ENCODE results near the gene TEX48.

The TEX48 gene

GRCh38 chr9:114682846-114683245 is 854 bp upstream of the TEX48 start:
- no peak for TF ChIP-seq CTCF (conservative IDR thresholded peaks at IDR 0.05; ENCODE audit: control insufficient read depth, insufficient read depth, low read depth, low read length)
- DNase-seq (ENCODE audit: low read depth): no peak
- no peak overlapping the region for H3K4me3 ChIP-seq (ENCODE audit: control insufficient read depth, low read depth, low read length)

- DNase-seq (ENCODE audit: low read depth): peak; percentile 34
- H3K4me3 ChIP-seq (ENCODE audit: control insufficient read depth, low read depth, low read length): no peak overlapping the region
- no peak for TF ChIP-seq CTCF (conservative IDR thresholded peaks at IDR 0.05; ENCODE audit: control insufficient read depth, insufficient read depth, low read depth, low read length)
Measured at GRCh38 chr9:114680259-114681001, 1.6 kb downstream of the TEX48 start.

GRCh38 chr9:114678795-114679194 is 3.2 kb downstream of the TEX48 start:
- no peak overlapping the region for H3K4me3 ChIP-seq (ENCODE audit: control insufficient read depth, low read depth, low read length)
- TF ChIP-seq CTCF (conservative IDR thresholded peaks at IDR 0.05; ENCODE audit: control insufficient read depth, insufficient read depth, low read depth, low read length): no peak
- peak; percentile 35 for DNase-seq (ENCODE audit: low read depth)

GRCh38 chr9:114678130-114678529 is 3.9 kb downstream of the TEX48 start:
- no peak overlapping the region for H3K4me3 ChIP-seq (ENCODE audit: control insufficient read depth, low read depth, low read length)
- no peak for DNase-seq (ENCODE audit: low read depth)
- TF ChIP-seq CTCF (conservative IDR thresholded peaks at IDR 0.05; ENCODE audit: control insufficient read depth, insufficient read depth, low read depth, low read length): no peak

- H3K4me3 ChIP-seq (ENCODE audit: control insufficient read depth, low read depth, low read length): no peak overlapping the region
- peak; percentile 100 for DNase-seq (ENCODE audit: low read depth)
- TF ChIP-seq CTCF (conservative IDR thresholded peaks at IDR 0.05; ENCODE audit: control insufficient read depth, insufficient read depth, low read depth, low read length): no peak
Measured at GRCh38 chr9:114677418-114677817, 4.6 kb downstream of the TEX48 start.

- no peak for DNase-seq (ENCODE audit: low read depth)
- TF ChIP-seq CTCF (conservative IDR thresholded peaks at IDR 0.05; ENCODE audit: control insufficient read depth, insufficient read depth, low read depth, low read length): no peak
- H3K4me3 ChIP-seq (ENCODE audit: control insufficient read depth, low read depth, low read length): no peak overlapping the region
Measured at GRCh38 chr9:114676901-114677300, 5.1 kb downstream of the TEX48 start.
